Progenitor cell of endocrine pancreas (in vitro differentiated cells): ENCODE data around the gene IYD. TPM values are rescaled to one million over a fixed set of nuclear protein-coding genes. Genes with fewer than 3 reads are reported as not detected.

ENCODE experiments used
- DNase-seq: peaks from one replicate; pipeline ENCODE4 v3.0.0; 2021; ENCODE audit warnings: low spot score; ENCODE audit not compliant: unreplicated experiment
- H3K27ac Mint-ChIP-seq: 2 replicates; pipeline ENCODE4 v1.8.0; 2021; ENCODE audit warnings: mild to moderate bottlenecking, moderate library complexity, mixed read lengths
- H3K27me3 Mint-ChIP-seq: 2 replicates; pipeline ENCODE4 v1.8.0; 2021; ENCODE audit warnings: mixed read lengths
- H3K36me3 Mint-ChIP-seq: 2 replicates; pipeline ENCODE4 v1.8.0; 2022; ENCODE audit warnings: mixed read lengths; ENCODE audit not compliant: insufficient read depth
- H3K4me1 Mint-ChIP-seq: 2 replicates; pipeline ENCODE4 v1.8.0; 2021; ENCODE audit warnings: low read depth, mixed read lengths
- H3K4me3 Mint-ChIP-seq: 2 replicates; pipeline ENCODE4 v1.8.0; 2021; ENCODE audit warnings: low read depth, mild to moderate bottlenecking, moderate library complexity, mixed read lengths
- H3K9me3 Mint-ChIP-seq: 2 replicates; pipeline ENCODE4 v1.8.0; 2021; ENCODE audit warnings: low read depth, mixed read lengths
- CTCF ChIP-seq: fragments of 200-600 bp; sonication (generic); IDR thresholded peaks from one replicate; pipeline ENCODE4 v1.5.0; 2021; ENCODE audit warnings: antibody characterized with exemption, mild to moderate bottlenecking; ENCODE audit not compliant: unreplicated experiment
- total RNA-seq: library from RNA; stranded (reverse); gene quantifications from 2 replicates; pipeline ENCODE4 v1.2.1, GENCODE V29; 2021

Gene IYD
- total RNA-seq, 1 donor from 2014 or later = 0.22 TPM

- no peak for DNase-seq
- Mint-ChIP-seq H3K36me3 (no peaks in the 10 kb centered on the region), H3K4me3 (no peak overlapping the region), H3K27me3 (peaks cover 33% of the 10 kb centered on the region), H3K4me1 (peaks cover 7% of the 10 kb centered on the region), H3K9me3 (no peaks in the 10 kb centered on the region), H3K27ac (no peak overlapping the region)
- no peak for TF ChIP-seq CTCF
Observed at GRCh38 chr6:150413198-150413597, 44.4 kb downstream of the IYD start.

- Mint-ChIP-seq H3K27me3 (peaks cover 27% of the 10 kb centered on the region), H3K9me3 (no peaks in the 10 kb centered on the region), H3K27ac (no peak overlapping the region), H3K36me3 (no peaks in the 10 kb centered on the region), H3K4me3 (no peak overlapping the region), H3K4me1 (peaks cover 10% of the 10 kb centered on the region)
- no peak for DNase-seq
- TF ChIP-seq CTCF = no peak
Observed at GRCh38 chr6:150413781-150414281, 45.0 kb downstream of the IYD start.

- Mint-ChIP-seq H3K27ac (no peak overlapping the region), H3K36me3 (no peaks in the 10 kb centered on the region), H3K27me3 (peaks cover 27% of the 10 kb centered on the region), H3K4me1 (peaks cover 12% of the 10 kb centered on the region), H3K4me3 (no peak overlapping the region), H3K9me3 (peaks cover 3% of the 10 kb centered on the region)
- TF ChIP-seq CTCF = no peak
- DNase-seq = no peak
Observed at GRCh38 chr6:150416128-150416527, 47.3 kb downstream of the IYD start.

GRCh38 chr6:150417250-150417649 is 48.4 kb downstream of the IYD start:
- no peak for DNase-seq
- no peak for TF ChIP-seq CTCF
- Mint-ChIP-seq H3K27ac (no peak overlapping the region), H3K36me3 (no peaks in the 10 kb centered on the region), H3K9me3 (peaks cover 3% of the 10 kb centered on the region), H3K27me3 (peaks cover 27% of the 10 kb centered on the region), H3K4me1 (peaks cover 9% of the 10 kb centered on the region), H3K4me3 (no peak overlapping the region)

GRCh38 chr6:150417899-150418826 is 49.4 kb downstream of the IYD start:
- TF ChIP-seq CTCF = peak; percentile 80
- Mint-ChIP-seq H3K9me3 (peaks cover 3% of the 10 kb centered on the region), H3K27ac (peak overlapping the region; percentile 50), H3K4me3 (peak overlapping the region; percentile 0), H3K4me1 (peaks cover 7% of the 10 kb centered on the region), H3K27me3 (peaks cover 23% of the 10 kb centered on the region), H3K36me3 (no peaks in the 10 kb centered on the region)
- no peak for DNase-seq
